NCI-H1436 treated with DMSO at 0.1 percent for 48 hours (cell line): Measurements from ENCODE around the gene CDH24.

Experiments
- DNase-seq: peaks from one replicate; lab custom pipeline; 2025; lab: John Stamatoyannopoulos, UW

CDH24 gene

GRCh38 chr14:23091294-23092225 lies 34.2 kb upstream of the CDH24 start:
- DNase-seq = no peak

GRCh38 chr14:23090254-23090636 lies 32.9 kb upstream of the CDH24 start:
- DNase-seq = no peak

- no peak for DNase-seq
Measured at GRCh38 chr14:23089498-23090253, 32.4 kb upstream of the CDH24 start.

GRCh38 chr14:23086565-23086964 lies 29.2 kb upstream of the CDH24 start:
- no peak for DNase-seq

- DNase-seq = no peak
Measured at GRCh38 chr14:23085458-23085857, 28.1 kb upstream of the CDH24 start.

- no peak for DNase-seq
Measured at GRCh38 chr14:23080474-23080873, 23.2 kb upstream of the CDH24 start.

- no peak for DNase-seq
Measured at GRCh38 chr14:23079716-23080115, 22.4 kb upstream of the CDH24 start.

GRCh38 chr14:23078692-23079116 lies 21.4 kb upstream of the CDH24 start:
- no peak for DNase-seq

- no peak for DNase-seq
Measured at GRCh38 chr14:23077962-23078361, 20.6 kb upstream of the CDH24 start.

GRCh38 chr14:23076785-23077408 lies 19.6 kb upstream of the CDH24 start:
- no peak for DNase-seq

- DNase-seq = no peak
Measured at GRCh38 chr14:23074906-23075305, 17.6 kb upstream of the CDH24 start.

GRCh38 chr14:23071921-23072539 lies 14.7 kb upstream of the CDH24 start:
- no peak for DNase-seq

- no peak for DNase-seq
Measured at GRCh38 chr14:23071244-23071920, 14.1 kb upstream of the CDH24 start.

GRCh38 chr14:23070262-23071129 lies 13.2 kb upstream of the CDH24 start:
- no peak for DNase-seq

GRCh38 chr14:23069413-23069806 lies 12.1 kb upstream of the CDH24 start:
- no peak for DNase-seq

GRCh38 chr14:23068789-23069412 lies 11.6 kb upstream of the CDH24 start:
- no peak for DNase-seq

- no peak for DNase-seq
Measured at GRCh38 chr14:23067847-23068788, 10.8 kb upstream of the CDH24 start.

- DNase-seq = no peak
Measured at GRCh38 chr14:23066855-23067744, 9.8 kb upstream of the CDH24 start.
